ENCODE data around the gene CD200R1L.

- TF ChIP-seq CTCF (IDR thresholded peaks at IDR 0.05; ENCODE audit: low read length) (no peak), EZH2 (IDR thresholded peaks at IDR 0.05; ENCODE audit: borderline replicate concordance, low read length) (no peak)
Measured at GRCh38 chr3:112807685-112808084, 39.0 kb downstream of the CD200R1L start.

All from OCI-LY1 (cell line).